Endodermal cell (in vitro differentiated cells): ENCODE data around the gene TTC28. TPM values are rescaled to one million over a fixed set of nuclear protein-coding genes. Genes with fewer than 3 reads are reported as not detected.

Experiments used
- DNase-seq: peaks from one replicate; pipeline ENCODE4 v3.0.0-alpha.2; 2017
- H3K27ac ChIP-seq: 2 replicates; pipeline ENCODE4 v1.5.1; 2013; ENCODE audit warnings: mild to moderate bottlenecking, low read depth, low read length, moderate library complexity
- H3K27me3 ChIP-seq: 2 replicates; pipeline ENCODE4 v1.6.1; 2013; ENCODE audit warnings: mild to moderate bottlenecking, low read length, moderate library complexity; ENCODE audit not compliant: insufficient read depth, control insufficient read depth, poor library complexity, severe bottlenecking
- H3K36me3 ChIP-seq: 2 replicates; pipeline ENCODE4 v1.7.0; 2013; ENCODE audit warnings: mild to moderate bottlenecking, low read length, moderate library complexity; ENCODE audit not compliant: control insufficient read depth, insufficient read depth
- H3K4me1 ChIP-seq: one replicate; pipeline ENCODE4 v1.7.0; 2013; ENCODE audit warnings: low read length; ENCODE audit not compliant: control insufficient read depth, insufficient read depth
- H3K4me3 ChIP-seq: 2 replicates; pipeline ENCODE4 v1.5.1; 2013; ENCODE audit warnings: mild to moderate bottlenecking, low read length, moderate library complexity
- H3K9ac ChIP-seq: 2 replicates; pipeline ENCODE4 v1.6.1; 2013; ENCODE audit warnings: mild to moderate bottlenecking, low read length, moderate library complexity; ENCODE audit not compliant: poor library complexity, severe bottlenecking; ENCODE audit errors: extremely low read depth
- H3K9me3 ChIP-seq: 2 replicates; pipeline ENCODE4 v1.6.1; 2013; ENCODE audit warnings: mild to moderate bottlenecking, low read length, moderate library complexity; ENCODE audit not compliant: control insufficient read depth
- H3K27ac Mint-ChIP-seq: 2 replicates; pipeline ENCODE4 v1.8.0; 2020; ENCODE audit warnings: mixed read lengths
- H3K27me3 Mint-ChIP-seq: 2 replicates; pipeline ENCODE4 v1.8.0; 2021; ENCODE audit warnings: mild to moderate bottlenecking, mixed read lengths; ENCODE audit not compliant: insufficient read depth
- H3K36me3 Mint-ChIP-seq: 2 replicates; pipeline ENCODE4 v1.8.0; 2020; ENCODE audit warnings: low read depth, mixed read lengths
- H3K4me1 Mint-ChIP-seq: 2 replicates; pipeline ENCODE4 v1.8.0; 2020; ENCODE audit warnings: mixed read lengths
- H3K4me3 Mint-ChIP-seq: 2 replicates; pipeline ENCODE4 v1.8.0; 2020; ENCODE audit warnings: mild to moderate bottlenecking, moderate library complexity, mixed read lengths
- H3K9me3 Mint-ChIP-seq: 2 replicates; pipeline ENCODE4 v1.8.0; 2020; ENCODE audit warnings: mild to moderate bottlenecking, mixed read lengths
- WGBS, 2 experiments: methylation state at CpG; one replicate each; pipeline versions ENCODE4 v1.1.5 to v1.1.7; 2013; ENCODE audit warnings: missing lambda C conversion rate in 2 of 2, mixed read lengths in 1 of 2; ENCODE audit not compliant: insufficient coverage in 1 of 2, insufficient read length in 1 of 2; 5-methylcytosine and 5-hydroxymethylcytosine counted together
- total RNA-seq, 2 donors: library from RNA; stranded (reverse); fragmentation: NEBNext Ultra II Directional in 1 of 2; extraction: Animal tissue kit (Norgen Biotek cat#: 25700) in 1 of 2; gene quantifications; 2 replicates in 1 of 2; 3 replicates in 1 of 2; pipeline ENCODE4 v1.2.1, GENCODE V29; 2021
- TF ChIP-seq, protein P1 (sequence below): fragments of 200-600 bp; sonication (generic); conservative IDR thresholded peaks from 2 replicates; pipeline ENCODE4 v1.5.0; 2021; ENCODE audit warnings: antibody characterized with exemption, mild to moderate bottlenecking

Gene TTC28
- total RNA-seq, 2 donors from 2014 or later, result 28.6 to 34.0 TPM

DNA sequence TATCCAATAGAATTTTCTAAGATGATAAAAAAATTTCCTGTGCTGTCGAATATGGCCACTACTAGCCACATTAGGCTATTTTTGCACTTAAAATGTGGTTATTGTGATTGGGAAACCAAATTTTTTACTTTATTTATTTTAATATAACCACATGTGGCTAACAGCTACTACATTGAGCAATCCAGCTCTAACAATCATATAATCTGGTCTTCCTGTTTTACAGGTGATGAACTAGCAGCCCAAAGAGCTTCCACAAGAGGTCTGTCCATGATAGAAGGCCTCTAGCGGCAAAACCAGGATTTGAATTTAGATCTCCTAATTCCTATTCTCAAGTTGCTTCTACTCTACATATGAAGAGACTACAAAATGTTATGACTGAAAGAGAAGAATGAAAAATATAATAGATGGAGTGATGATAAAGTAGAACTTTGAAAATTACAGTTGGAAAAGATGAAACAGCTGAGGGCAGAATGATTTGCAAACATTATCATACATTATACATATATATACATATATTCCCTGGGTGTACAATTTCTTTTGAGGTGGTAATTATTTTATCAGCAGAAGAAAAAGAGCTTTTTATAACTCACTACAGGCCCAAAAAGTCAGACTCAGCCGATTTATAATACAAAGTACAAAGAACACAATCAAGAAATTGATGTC lies 397.1 kb downstream of the TTC28 start:
- H3K9ac ChIP-seq, result no peak overlapping the region
- no peak overlapping the region for H3K4me3 ChIP-seq
- Mint-ChIP-seq H3K27me3 (no peaks in the 10 kb centered on the region), H3K36me3 (no peaks in the 10 kb centered on the region), H3K4me3 (no peak overlapping the region), H3K4me1 (no peaks in the 10 kb centered on the region), H3K27ac (no peak overlapping the region), H3K9me3 (no peaks in the 10 kb centered on the region)
- H3K27ac ChIP-seq, result no peak overlapping the region
- DNase-seq, result no peak
- H3K36me3 ChIP-seq, result no peaks in the 10 kb centered on the region
- no peaks in the 10 kb centered on the region for H3K4me1 ChIP-seq
- TF ChIP-seq, protein P1, sequence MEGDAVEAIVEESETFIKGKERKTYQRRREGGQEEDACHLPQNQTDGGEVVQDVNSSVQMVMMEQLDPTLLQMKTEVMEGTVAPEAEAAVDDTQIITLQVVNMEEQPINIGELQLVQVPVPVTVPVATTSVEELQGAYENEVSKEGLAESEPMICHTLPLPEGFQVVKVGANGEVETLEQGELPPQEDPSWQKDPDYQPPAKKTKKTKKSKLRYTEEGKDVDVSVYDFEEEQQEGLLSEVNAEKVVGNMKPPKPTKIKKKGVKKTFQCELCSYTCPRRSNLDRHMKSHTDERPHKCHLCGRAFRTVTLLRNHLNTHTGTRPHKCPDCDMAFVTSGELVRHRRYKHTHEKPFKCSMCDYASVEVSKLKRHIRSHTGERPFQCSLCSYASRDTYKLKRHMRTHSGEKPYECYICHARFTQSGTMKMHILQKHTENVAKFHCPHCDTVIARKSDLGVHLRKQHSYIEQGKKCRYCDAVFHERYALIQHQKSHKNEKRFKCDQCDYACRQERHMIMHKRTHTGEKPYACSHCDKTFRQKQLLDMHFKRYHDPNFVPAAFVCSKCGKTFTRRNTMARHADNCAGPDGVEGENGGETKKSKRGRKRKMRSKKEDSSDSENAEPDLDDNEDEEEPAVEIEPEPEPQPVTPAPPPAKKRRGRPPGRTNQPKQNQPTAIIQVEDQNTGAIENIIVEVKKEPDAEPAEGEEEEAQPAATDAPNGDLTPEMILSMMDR, result no peak
- no peaks in the 10 kb centered on the region for H3K27me3 ChIP-seq
- 100% methylated on average over 1 to 3 of the region's 3 CpGs for WGBS, 2 experiments
- no peaks in the 10 kb centered on the region for H3K9me3 ChIP-seq

DNA sequence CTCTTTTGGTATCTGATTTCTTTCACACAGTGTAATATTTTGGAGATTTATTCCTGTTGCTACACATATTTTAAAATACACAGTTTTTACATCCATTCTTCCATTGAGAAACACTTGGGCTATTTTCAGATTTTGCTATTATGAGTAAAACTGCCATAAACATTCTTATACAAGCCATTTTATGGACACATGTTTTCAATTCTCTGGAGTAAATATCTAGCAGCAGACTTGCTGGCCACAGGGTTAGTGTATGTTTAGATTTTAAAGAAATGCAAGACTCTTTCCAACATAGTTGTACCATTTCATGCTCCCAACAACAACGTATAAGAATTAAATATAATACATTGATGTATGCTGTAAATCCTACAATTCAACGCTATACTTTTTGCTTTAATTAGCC lies 399.8 kb downstream of the TTC28 start:
- Histone ChIP-seq H3K27ac (no peak overlapping the region), H3K4me1 (no peaks in the 10 kb centered on the region), H3K36me3 (no peaks in the 10 kb centered on the region), H3K9ac (no peak overlapping the region), H3K9me3 (no peaks in the 10 kb centered on the region), H3K4me3 (no peak overlapping the region), H3K27me3 (no peaks in the 10 kb centered on the region)
- Mint-ChIP-seq H3K4me3 (no peak overlapping the region), H3K4me1 (peaks cover 2% of the 10 kb centered on the region), H3K27ac (no peak overlapping the region), H3K9me3 (no peaks in the 10 kb centered on the region), H3K27me3 (no peaks in the 10 kb centered on the region), H3K36me3 (no peaks in the 10 kb centered on the region)
- WGBS, 2 experiments, result no CpG with 5 or more reads among the region's 2 CpGs
- DNase-seq, result no peak
- TF ChIP-seq, protein P1, result no peak

DNA sequence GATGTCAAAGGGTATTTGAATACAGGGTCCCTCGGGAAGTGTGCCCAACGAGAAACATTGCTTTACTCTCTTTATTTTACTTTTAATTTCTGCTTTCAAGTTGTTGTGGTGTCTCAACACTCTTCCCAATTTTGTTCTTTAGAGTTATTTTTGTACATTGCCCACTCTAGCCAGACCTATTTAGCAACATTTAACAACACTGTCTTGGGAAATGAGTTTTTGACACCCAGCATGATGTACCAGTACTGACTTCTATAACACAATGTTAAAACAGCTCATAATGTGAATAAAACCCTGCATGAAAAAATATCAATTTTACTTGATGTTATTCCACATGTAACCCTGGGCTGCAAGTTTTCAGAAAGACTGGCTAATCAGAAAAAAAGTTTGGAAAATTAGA lies 410.4 kb downstream of the TTC28 start:
- Mint-ChIP-seq H3K9me3 (no peaks in the 10 kb centered on the region), H3K36me3 (no peaks in the 10 kb centered on the region), H3K27ac (no peak overlapping the region), H3K4me1 (peaks cover 12% of the 10 kb centered on the region), H3K27me3 (no peaks in the 10 kb centered on the region), H3K4me3 (no peak overlapping the region)
- TF ChIP-seq, protein P1, result no peak
- Histone ChIP-seq H3K36me3 (no peaks in the 10 kb centered on the region), H3K9ac (no peak overlapping the region), H3K4me1 (no peaks in the 10 kb centered on the region), H3K27ac (no peak overlapping the region), H3K27me3 (no peaks in the 10 kb centered on the region), H3K4me3 (no peak overlapping the region), H3K9me3 (no peaks in the 10 kb centered on the region)
- 85 to 86% methylated on average over 2 of the region's 2 CpGs for WGBS, 2 experiments
- DNase-seq, result no peak
